ENCODE measurements around the gene CCL28. TPM values are rescaled to one million over a fixed set of nuclear protein-coding genes. Genes with fewer than 3 reads are reported as not detected.

CCL28 gene
- total and polyA plus RNA-seq, 9 of the 15 experiments (the other 6 are each of a cell fraction or from before 2014, with no cell fraction given) = not detected

- TF ChIP-seq PPARD (CRISPR knock-in tag; IDR thresholded peaks at IDR 0.05) (no peak), PATZ1 (CRISPR knock-in tag; IDR thresholded peaks at IDR 0.05; ENCODE audit: borderline replicate concordance) (no peak), SREBF2 (CRISPR knock-in tag; IDR thresholded peaks at IDR 0.05) (no peak), ETV5 (CRISPR knock-in tag; IDR thresholded peaks at IDR 0.05; ENCODE audit: low read depth) (peak; percentile 35; the same call in 1 of the 2 replicates), HMG20B (CRISPR knock-in tag; IDR thresholded peaks at IDR 0.05) (no peak), CHCHD3 (CRISPR knock-in tag; IDR thresholded peaks at IDR 0.05) (no peak), ZNF740 (CRISPR knock-in tag; IDR thresholded peaks at IDR 0.05) (no peak), ZNF740 (tag; IDR thresholded peaks at IDR 0.05) (no peak), KAT7 (CRISPR knock-in tag; IDR thresholded peaks at IDR 0.05; ENCODE audit: borderline replicate concordance) (no peak), HIVEP1 (CRISPR knock-in tag; IDR thresholded peaks at IDR 0.05) (no peak), ZNF511 (CRISPR knock-in tag; IDR thresholded peaks at IDR 0.05) (no peak), TARDBP (IDR thresholded peaks at IDR 0.05) (0 out of 2 replicates have a peak, but pooled peaks have one; percentile 62), BMI1 (IDR thresholded peaks at IDR 0.05; ENCODE audit: low read length) (no peak), ZKSCAN3 (CRISPR knock-in tag; IDR thresholded peaks at IDR 0.05) (no peak), USF2 (CRISPR knock-in tag; IDR thresholded peaks at IDR 0.05) (no peak), HEY1 (CRISPR knock-in tag; IDR thresholded peaks at IDR 0.05; ENCODE audit: borderline replicate concordance) (no peak), ARHGAP35 (IDR thresholded peaks at IDR 0.05; ENCODE audit: partially characterized antibody) (no peak), PRDM10 (IDR thresholded peaks at IDR 0.05; ENCODE audit: partially characterized antibody) (no peak), SMC3 (conservative IDR thresholded peaks at IDR 0.05; ENCODE audit: insufficient read depth, low read depth, low read length) (peak; percentile 82), NR4A1 (CRISPR knock-in tag; IDR thresholded peaks at IDR 0.05) (no peak), NR4A1 (tag; IDR thresholded peaks at IDR 0.05) (no peak), ZNF699 (CRISPR knock-in tag; IDR thresholded peaks at IDR 0.05; ENCODE audit: insufficient replicate concordance) (no peak)
Measured at GRCh38 chr5:43389679-43390329, 22.4 kb downstream of the CCL28 start (continued).
